HG03108 (cell line): ENCODE results near the gene RFTN2.
"Not testable (repeated sequence)": the region's sequence is repeated elsewhere in the genome, so short reads cannot be mapped to it uniquely, and the experiment has no call there.

Experiments used
- ATAC-seq: cut with Tn5 transposase; IDR thresholded peaks from one replicate; pipeline ENCODE4 v1.9.1; 2021; ENCODE audit warnings: moderate library complexity; ENCODE audit not compliant: unreplicated experiment

The RFTN2 gene

DNA sequence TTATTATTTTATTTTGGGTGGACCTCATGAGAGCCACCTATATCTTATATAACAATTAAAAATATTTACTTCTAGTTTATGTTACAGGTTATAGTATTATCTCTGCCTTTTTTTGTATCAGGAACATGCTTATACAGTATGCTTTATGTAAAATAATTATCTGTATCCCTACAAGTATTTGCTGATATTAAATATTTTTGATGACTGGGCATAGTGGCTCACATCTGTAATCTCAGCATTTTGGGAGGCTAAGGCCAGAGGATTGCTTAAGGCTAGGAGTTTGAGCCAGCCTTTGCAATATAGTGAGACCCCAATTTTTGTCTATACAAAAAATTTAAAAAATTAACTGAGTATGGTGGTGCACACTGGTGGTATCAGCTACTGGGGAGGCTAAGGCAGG lies 119.9 kb downstream of the RFTN2 start:
- ATAC-seq, result no peak

DNA sequence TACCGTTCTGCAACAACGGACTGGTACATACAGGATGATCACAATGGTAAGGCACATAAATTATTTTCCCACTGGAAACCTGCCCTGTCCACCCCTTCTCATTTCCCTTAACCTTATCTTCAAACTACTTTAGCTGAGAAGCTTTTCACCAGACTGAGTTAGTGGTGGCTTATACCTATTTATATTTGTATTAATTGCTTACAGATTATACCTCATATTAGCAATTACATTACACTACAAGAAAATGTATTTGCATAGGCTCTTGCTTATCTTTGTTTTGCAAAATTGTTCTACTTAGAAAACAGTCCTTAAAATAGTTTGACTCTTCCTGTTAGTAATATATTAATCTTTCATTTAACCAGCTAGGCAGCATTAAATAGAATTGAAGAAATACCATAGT lies 124.1 kb downstream of the RFTN2 start:
- not testable (repeated sequence) for ATAC-seq

DNA sequence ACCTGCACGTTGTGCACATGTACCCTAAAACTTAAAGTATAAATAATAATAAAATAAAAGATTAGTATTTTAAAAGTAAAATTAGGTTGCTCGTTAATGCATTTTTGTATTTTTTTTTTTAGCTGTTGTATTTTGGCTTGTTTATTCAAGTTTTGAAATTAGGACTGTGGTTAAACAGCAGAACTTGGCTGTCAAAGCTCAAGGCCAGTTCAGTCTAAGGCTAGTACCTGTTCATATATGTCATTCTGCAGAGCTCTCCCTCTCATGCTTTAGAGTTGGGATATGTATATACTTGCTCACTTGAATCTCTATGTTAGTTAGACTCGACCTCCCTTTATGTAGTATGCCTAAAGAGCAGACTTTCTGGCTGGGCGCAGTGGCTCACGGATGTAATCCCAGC lies 126.8 kb downstream of the RFTN2 start:
- ATAC-seq, result no peak

DNA sequence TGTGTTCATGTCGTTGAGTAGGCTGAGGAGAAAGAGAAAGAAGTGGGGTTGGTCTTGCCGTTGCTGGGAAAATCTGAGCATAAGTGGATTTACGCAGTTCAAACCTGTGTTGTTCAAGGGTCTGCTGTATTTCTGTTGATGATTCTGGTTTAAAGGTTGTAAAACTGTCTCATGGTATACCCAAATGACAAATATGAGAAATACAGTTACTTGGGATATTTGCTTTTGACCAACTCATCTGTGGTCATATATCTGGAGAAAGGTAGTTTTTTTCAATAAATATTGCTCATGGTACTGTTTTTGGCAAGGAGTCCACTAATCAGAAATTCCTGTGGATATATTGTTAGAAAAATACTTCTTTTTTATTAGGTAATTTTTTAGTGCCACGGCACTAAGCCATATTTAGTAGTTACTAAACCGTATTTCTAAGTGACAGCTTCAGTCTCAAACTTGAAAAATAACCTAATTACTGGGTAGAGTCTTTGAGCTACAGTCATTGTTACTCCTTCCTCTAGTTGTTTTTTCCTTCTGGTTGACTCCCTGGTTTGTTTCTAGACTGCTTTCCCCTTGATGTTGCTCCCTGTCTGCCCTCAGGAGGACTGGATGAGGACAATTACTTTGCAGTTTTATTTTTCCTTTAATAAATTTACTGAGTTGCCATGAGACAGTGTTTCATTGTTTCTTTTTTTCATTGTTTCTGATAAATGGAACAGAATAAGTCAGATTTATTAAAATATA lies 128.1 kb downstream of the RFTN2 start:
- no peak for ATAC-seq

DNA sequence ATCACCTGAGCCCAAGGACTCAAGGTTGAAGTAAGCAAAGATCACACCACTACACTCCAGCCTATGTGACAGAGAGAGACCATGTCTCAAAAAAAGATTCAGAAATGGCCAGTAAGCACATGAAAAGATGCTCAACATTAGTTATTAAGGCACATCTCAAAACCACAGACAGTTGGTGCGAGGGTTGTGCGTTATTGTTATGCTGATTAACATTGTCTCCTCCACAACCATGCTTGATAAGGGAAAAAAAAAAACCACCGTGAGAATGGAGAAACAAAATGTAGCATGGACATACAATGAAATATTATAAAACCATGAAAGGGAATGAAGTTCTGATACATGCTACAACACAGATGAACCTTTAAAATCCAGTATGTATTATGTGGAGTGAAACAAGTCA lies 132.2 kb downstream of the RFTN2 start:
- ATAC-seq, result no peak

DNA sequence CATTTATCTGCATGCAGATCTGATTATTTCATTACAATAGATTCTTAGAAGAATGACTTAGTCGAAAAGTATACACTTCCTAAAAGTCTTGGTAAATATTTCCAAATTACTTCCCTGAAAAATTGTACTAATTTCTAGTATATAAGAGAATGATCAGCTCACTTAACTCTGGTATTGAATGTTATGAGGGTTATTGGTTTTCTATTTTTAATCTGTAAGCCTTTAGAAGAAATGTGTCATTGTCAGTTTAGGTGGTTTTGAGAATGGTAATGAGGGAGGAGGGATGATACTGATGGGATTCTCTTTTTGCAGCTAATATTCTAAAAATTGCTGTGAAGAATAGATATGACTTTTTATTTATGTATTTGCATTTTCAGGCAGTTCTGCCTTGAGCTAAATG lies 135.7 kb downstream of the RFTN2 start:
- no peak for ATAC-seq

DNA sequence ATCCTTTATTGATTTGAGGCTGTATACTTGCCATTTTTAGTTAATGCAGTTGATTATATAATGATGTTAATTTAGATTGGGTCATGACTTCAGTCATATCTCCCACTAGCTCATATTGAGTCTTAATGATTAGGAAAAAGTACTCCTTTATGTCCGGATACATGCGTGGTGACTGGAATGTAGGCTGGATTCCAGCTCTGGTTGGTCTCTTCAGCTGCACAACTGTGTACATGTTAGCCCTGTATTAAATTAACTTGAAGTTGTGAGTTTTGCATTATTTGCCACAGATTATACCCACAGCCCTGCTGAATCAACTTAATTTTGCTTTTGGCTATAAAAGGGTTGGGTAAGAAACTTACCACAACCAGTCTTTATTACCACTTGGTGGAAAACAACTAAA lies 137.0 kb downstream of the RFTN2 start:
- no peak for ATAC-seq
